ENCODE results near the gene EPS8. TPM values are rescaled to one million over a fixed set of nuclear protein-coding genes. Genes with fewer than 3 reads are reported as not detected.
A peak's percentile ranks its signal among the peaks of the same experiment; 100 is the strongest.

EPS8 gene
- total and polyA plus RNA-seq, 8 donors, result 9.1 to 287 (median 36.1) TPM

GRCh38 chr12:15729097-15729496 lies 60.1 kb downstream of the EPS8 start:
- no peak for DNase-seq
- H3K4me1 ChIP-seq, result peaks cover 0 to 27% (median 4%) of the 10 kb centered on the region in 4 donors
- H3K9me3 ChIP-seq, result no peaks in the 10 kb centered on the region
- no peaks in the 10 kb centered on the region for H3K36me3 ChIP-seq
- 92 to 94% (median 93%) methylated on average over 4 of the region's 4 CpGs for WGBS, 5 donors
- no peak overlapping the region for H3K27ac ChIP-seq
- H3K4me3 ChIP-seq, result no peak overlapping the region
- TF ChIP-seq, protein P1, sequence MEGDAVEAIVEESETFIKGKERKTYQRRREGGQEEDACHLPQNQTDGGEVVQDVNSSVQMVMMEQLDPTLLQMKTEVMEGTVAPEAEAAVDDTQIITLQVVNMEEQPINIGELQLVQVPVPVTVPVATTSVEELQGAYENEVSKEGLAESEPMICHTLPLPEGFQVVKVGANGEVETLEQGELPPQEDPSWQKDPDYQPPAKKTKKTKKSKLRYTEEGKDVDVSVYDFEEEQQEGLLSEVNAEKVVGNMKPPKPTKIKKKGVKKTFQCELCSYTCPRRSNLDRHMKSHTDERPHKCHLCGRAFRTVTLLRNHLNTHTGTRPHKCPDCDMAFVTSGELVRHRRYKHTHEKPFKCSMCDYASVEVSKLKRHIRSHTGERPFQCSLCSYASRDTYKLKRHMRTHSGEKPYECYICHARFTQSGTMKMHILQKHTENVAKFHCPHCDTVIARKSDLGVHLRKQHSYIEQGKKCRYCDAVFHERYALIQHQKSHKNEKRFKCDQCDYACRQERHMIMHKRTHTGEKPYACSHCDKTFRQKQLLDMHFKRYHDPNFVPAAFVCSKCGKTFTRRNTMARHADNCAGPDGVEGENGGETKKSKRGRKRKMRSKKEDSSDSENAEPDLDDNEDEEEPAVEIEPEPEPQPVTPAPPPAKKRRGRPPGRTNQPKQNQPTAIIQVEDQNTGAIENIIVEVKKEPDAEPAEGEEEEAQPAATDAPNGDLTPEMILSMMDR (IDR thresholded peaks at IDR 0.05), result no peak
- no peak for TF ChIP-seq EP300 (IDR thresholded peaks at IDR 0.05)
- TF ChIP-seq POLR2A (IDR thresholded peaks at IDR 0.05), result no peak
- TF ChIP-seq POLR2AphosphoS5 (IDR thresholded peaks at IDR 0.05), result no peak
- intact Hi-C loops (cut with DNase I; ENCODE audit: low total_unique reads), result no loop called here
- H3K27me3 ChIP-seq, result no peaks in the 10 kb centered on the region

GRCh38 chr12:15728118-15728598 lies 61.0 kb downstream of the EPS8 start:
- DNase-seq, result no peak
- no peaks in the 10 kb centered on the region for H3K9me3 ChIP-seq
- intact Hi-C loops (cut with DNase I; ENCODE audit: low total_unique reads), result no loop called here
- no peak for TF ChIP-seq POLR2AphosphoS5 (IDR thresholded peaks at IDR 0.05)
- TF ChIP-seq POLR2A (IDR thresholded peaks at IDR 0.05), result no peak
- TF ChIP-seq, protein P1 (IDR thresholded peaks at IDR 0.05), result no peak
- no peak for TF ChIP-seq EP300 (IDR thresholded peaks at IDR 0.05)
- H3K4me3 ChIP-seq, result no peak overlapping the region
- no peaks in the 10 kb centered on the region for H3K36me3 ChIP-seq
- no peak overlapping the region for H3K27ac ChIP-seq
- H3K27me3 ChIP-seq, result no peaks in the 10 kb centered on the region
- peaks cover 0 to 26% (median 3%) of the 10 kb centered on the region in 4 donors for H3K4me1 ChIP-seq
- WGBS, 5 donors, result 64 to 84% (median 68%) methylated on average over 5 of the region's 5 CpGs

GRCh38 chr12:15726878-15727150 lies 62.4 kb downstream of the EPS8 start:
- intact Hi-C loops (cut with DNase I; ENCODE audit: low total_unique reads), result no loop called here
- Histone ChIP-seq H3K9me3 (no peaks in the 10 kb centered on the region), H3K27me3 (no peaks in the 10 kb centered on the region), H3K4me3 (no peak overlapping the region), H3K27ac (peak overlapping the region in 1 of 5 donors; percentile 51), H3K4me1 (peaks cover 0 to 14% (median 2%) of the 10 kb centered on the region in 4 donors), H3K36me3 (no peaks in the 10 kb centered on the region)
- no peak for DNase-seq
- no peak for TF ChIP-seq EP300 (IDR thresholded peaks at IDR 0.05)
- TF ChIP-seq POLR2A (IDR thresholded peaks at IDR 0.05), result no peak
- TF ChIP-seq POLR2AphosphoS5 (IDR thresholded peaks at IDR 0.05), result no peak
- TF ChIP-seq, protein P1 (IDR thresholded peaks at IDR 0.05), result no peak

DNA sequence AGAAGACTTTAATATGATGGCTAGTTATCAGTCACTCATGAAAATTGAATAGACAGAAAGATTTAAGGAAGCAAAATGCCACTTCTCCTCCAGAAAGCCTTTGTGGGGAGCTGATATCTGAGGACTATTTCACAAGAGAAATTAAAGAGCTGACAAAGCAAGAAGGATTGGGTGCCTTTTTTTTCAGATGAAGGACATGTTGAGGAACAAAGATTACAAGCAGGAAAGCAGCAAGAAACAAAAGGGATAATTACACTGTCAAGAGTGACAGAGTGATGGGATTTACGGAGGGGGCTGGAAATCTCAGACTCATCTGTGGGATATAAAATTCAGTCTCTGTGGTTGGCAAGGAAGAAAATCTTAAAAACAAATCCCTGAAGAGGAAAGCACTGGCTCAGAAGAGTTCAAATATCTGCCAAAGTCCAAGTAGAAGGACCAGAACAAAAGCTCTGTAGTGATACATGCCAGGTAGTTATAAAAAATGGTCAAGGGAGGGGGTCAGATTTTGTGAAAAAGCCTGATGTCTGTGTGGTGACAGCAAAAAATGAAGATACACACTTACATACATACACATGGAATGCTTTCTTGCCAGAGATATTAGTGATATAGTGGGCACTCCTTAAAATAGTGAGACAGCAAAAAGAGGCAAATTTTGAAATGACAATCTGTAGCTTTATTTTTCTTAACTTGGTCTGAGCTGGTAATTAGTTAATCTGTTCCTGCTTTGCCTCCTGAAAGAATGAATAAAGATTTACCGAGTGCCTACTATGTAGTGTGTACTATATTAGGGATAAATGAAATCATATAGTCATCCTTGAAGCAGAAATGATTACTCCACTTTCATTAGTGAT lies 62.9 kb downstream of the EPS8 start:
- intact Hi-C loops (cut with DNase I; ENCODE audit: low total_unique reads), result no loop called here
- TF ChIP-seq POLR2A (IDR thresholded peaks at IDR 0.05) (no peak), POLR2AphosphoS5 (IDR thresholded peaks at IDR 0.05) (no peak), EP300 (IDR thresholded peaks at IDR 0.05) (no peak)
- TF ChIP-seq, protein P1 (IDR thresholded peaks at IDR 0.05), result no peak
- WGBS, 5 donors, result 48 to 64% (median 58%) methylated on average over 2 of the region's 2 CpGs
- H3K27ac ChIP-seq, result peak overlapping the region in 1 of 5 donors; percentile 51
- no peak for DNase-seq
- H3K36me3 ChIP-seq, result no peaks in the 10 kb centered on the region
- H3K4me1 ChIP-seq, result peaks cover 0 to 14% (median 3%) of the 10 kb centered on the region in 4 donors
- no peak overlapping the region for H3K4me3 ChIP-seq
- H3K9me3 ChIP-seq, result no peaks in the 10 kb centered on the region
- no peaks in the 10 kb centered on the region for H3K27me3 ChIP-seq

All from stomach (tissue), 9 donors.